Stimulated activated CD4-positive, alpha-beta T cell treated with anti-CD3 and anti-CD28 coated beads, TNF-alpha, amount 100 ng/mL, for 48 hours (primary cell): ENCODE results near the gene CD47.

Experiments
- DNase-seq, 3 donors: peaks; one replicate each; pipeline ENCODE4 v3.0.0-alpha.2; 2020; ENCODE audit warnings: low read depth in 3 of 3

The CD47 gene

DNA sequence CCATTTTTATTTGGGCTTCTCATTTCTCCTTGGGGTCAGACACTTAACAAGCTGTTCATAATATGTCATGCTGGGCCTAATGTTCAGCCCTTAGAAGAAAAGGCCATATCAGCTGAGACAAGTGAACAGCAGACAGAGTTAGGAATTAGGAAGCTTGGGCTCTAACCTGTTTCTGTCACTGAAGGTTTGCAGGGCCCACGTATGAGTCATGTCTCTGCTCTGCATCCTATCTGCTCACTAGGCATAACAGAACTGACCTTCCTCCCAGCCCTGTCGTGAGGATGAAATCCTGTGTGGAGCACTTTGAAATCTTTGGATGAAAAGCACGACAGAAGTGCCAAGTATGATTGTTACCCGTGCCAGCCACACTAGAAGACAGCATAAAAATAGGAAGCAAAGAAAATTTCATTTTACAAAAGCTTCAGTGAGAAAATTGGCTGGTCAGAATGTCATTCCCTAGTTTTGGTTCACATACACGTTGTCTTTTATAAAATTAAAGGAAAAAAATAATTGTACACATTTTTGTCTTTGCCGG, 26.5 kb upstream of the CD47 start:
- DNase-seq = no peak

DNA sequence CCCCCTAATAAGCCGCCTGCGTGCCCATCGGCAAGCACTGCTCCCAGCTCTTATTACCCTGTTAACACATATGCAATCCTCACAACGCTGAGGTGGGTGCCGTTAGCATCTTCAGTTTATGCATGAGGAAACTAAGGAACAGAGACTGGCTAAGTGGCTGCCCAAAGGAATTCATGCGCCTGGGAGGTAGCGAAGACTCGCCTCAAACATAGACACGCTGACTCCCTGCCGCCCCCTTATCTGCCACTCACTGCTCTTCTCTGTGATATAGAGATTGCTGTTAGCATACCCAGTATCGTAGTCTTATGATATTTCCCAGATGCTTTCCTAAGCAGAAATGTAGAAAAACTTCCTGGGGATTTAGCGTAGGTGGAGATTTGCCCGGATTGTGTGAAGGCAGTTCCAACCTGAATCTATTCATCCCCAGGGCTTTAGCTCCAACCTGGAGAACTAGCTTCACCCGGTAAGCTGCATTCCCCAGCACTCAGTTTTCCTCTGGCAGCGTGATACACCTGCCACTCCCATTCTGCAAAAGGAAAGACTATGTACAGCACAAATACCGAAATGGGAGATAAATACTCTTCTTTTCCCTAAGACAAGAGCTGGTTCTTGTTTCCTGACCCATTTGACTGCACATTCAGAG, 23.7 kb upstream of the CD47 start:
- DNase-seq = no peak

DNA sequence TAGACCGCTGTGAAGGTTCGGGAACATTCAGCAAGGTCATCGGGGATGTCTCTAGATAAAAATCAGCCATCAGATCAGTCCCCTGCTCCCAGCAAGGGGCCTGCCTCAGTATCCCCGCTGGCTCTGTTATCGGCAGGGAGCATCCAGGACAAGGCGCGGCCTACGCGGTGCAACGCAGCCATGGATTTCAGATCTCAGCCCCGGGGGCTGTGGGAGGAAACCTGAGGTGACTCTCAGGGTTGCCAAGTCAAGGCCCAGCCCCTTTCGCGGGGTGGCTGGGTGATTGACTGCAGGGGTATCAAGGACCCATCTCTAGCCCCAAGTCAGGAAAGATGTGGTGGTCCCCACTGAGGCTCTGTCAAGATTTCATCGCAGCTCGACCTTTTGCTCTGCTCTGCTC, 23.1 kb upstream of the CD47 start:
- no peak for DNase-seq

DNA sequence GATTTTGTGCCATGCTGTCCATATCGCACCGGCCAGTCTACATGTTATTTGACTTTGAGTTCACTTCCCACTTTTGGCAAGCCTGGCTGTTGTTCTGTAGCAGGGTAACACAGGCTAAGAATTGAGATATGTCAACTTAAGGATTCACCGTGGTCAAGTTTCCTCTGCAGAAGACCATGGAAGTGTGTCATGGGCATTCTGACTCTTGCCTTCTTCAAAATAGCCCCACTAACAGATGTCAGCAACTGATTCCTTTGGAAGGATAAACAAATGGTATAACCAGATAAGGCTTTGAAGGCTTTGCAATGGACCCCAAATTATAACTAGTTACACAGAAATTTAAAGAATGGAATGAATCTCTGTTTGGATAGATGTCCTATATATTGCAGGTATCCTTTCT, 20.1 kb upstream of the CD47 start:
- DNase-seq = no peak

DNA sequence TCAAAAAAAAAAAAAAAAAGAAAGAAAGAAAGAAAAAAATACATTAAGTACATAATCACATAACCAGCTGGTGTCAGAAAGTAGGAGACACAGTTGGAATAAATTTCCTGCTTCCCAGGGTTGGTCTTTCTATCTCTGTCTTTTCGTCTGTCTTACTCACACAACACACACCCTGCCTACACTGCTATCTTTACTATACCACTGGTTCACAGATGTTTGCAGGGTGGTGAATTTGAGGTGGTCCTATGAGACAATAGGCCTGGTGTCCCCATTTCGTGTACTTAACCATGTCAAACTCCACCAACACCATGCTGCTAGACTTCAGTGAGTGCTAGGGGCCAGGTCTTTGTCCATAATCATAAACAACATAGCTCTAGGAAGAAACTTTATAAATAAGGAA, 17.6 kb upstream of the CD47 start:
- no peak for DNase-seq

DNA sequence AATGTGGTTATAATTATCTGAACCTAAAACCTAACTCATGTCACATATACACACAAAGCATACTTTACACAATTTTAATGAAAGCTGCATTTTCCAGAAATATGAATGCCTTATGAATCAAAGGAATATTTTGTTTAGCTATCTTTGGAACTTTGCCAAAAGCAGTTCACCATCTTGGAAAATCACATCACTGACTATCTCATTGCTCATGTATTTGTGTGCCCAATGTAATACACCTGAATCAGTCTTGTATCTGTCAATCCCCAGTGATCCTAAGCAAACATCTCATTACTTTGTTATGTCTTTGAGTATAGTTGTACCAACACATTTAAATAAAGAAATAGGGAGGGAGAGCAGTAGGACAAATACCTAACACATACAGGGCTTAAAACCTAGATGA, 15.6 kb upstream of the CD47 start:
- DNase-seq = no peak

DNA sequence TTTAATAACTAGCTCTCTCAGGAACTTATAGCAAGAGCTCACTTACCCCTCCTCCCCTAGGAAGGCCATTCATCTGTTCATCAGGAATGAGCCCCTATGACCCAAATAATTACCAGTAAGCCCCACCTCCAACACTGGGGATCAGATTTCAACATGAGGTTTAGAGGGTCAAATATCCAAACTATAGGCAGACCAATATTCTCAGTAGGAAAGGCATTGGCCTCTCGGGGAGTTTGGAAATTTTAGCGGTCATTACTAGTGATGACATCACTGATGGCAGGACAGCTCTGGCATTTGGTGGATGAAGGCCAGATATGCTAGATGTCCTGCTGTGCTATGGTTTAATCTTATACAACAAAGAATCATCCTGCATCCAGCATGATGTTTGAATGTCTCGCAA, 15.2 kb upstream of the CD47 start:
- DNase-seq = no peak

DNA sequence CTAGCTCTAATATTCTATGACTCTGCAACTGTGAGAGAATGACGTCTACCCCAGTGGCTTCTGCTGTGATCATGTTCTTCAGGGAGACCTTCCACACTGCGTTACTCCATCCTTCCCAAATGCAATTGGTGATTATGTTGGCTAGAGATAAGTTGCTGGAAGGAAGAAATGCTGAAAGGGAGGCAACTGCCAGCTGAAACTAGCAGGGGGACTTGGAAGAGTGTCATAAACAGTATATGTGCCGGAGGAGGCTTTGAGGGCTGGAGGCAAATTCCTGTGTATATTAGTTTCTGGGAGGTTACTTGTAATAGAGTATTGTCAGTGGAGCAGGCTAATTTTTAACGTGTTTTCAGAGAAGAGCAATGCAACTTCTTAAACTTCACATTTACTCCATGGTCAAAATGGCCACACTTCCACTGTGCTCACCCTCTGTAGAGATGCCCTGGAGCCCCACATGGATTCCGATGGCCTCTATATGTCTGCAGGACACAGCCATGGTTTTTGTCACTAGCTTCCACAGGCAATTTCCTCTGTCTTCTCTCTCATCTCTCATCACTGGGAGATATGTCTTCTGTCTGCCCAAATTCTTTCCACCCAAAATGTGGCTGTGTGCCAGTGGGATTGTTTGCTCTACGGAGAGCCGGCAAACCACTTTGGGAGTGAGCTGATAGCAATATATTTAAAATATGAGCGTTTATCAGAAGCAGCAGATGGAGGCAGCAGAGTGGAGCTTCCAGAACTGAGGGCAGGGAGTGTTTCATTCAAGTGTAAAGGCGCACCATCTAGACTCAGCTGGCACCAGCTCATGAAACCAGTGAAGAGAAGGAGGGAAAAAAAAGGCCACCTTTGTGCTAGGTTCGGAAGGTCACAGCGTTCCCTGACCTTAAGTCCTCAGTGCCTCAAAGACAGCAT, 13.3 kb upstream of the CD47 start:
- no peak for DNase-seq

DNA sequence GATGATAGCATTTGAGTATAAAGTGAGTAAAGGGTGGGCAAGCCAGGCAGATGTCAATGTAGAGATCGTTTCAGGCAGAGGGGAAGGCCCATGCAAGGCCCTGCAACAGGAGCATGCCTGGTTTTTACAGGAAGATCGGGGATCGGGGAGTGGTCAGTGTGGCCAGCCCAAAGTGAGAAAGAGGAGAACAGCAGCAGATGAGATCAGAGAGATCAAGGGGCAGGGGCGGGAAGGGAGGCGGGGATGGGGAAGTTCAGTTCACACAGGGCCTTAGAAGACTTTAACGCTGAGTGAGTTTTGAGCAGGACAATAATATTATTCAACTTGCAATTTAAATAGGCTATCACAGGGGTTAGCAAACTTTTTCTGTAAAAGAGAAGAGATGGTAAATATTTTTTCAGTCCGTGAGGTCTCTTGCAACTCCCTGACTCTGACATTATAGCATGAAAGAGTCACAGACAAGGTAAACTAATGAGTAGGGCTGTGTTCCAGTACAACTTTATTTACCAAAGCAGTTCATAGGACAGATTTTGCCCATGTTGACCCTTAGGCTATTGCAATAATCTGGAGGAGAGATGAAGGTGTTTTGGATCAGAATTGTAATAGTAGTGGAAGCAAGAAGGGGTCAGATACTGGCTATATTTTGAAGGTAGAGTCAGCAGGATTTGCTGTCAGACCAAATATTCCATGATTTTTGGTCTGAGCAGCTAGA, 12.4 kb upstream of the CD47 start:
- no peak for DNase-seq

DNA sequence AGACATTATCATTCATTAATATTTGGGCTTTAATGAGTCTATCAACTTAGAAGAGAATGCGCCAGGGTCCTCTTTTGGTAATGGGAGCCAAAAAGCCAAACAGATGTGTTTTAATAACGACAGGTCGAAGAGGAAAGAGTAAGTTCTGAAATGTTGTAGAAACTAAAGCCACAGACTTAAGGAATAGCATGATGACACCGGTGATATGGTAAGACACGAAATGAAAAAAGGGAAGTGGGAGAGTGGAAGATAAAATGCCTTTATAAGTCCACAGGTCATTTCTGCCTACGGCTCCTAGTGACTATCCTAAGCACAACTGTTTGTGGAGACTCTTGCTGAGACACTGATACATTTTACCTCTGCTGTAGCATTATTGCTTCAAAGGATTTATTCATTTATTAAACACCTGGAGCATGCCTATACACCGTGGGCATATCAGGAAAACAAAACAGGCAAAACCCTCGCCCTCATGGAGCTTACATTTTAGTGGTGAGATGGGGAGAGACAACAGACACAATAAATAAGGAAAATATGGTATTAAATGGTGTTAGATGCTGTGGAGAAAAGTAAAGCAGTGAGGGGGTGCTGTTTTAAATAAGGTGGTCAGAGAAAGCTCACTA, 11.7 kb upstream of the CD47 start:
- DNase-seq = no peak

DNA sequence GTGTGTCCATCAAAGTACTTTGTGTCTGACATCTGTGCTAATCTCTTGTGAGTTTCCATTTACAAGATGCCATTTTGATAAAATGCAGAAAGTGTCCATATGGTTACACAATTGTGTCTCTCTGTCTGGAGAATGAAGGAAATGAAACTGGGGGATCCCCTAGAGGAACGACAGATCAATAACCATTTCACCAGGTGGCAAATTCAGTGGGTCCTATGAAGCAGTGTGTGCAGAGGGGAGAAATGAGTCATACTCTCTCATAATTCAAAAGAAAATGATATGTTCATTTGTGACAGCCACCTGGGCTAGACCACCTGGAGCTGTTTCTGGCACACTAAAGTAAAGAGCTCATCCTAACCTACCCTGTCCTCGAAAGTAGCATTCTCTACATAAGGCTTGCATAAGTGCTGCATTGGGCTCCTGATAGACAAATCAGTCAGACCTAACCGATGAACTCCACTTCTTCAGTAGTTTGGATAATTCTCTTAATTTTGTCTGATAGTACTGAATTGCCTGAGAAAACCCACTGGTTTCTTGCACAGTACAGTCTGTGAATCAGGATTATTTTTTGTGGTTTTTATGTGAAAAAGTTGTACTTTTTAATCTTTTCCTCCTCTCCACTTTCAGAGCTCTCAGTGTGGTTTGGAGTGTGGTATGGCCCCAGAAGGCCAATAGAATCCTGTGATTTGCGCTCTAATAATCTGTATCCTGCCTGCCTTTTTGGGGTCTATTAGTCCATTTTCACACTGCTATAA, 10.3 kb upstream of the CD47 start:
- DNase-seq = no peak

DNA sequence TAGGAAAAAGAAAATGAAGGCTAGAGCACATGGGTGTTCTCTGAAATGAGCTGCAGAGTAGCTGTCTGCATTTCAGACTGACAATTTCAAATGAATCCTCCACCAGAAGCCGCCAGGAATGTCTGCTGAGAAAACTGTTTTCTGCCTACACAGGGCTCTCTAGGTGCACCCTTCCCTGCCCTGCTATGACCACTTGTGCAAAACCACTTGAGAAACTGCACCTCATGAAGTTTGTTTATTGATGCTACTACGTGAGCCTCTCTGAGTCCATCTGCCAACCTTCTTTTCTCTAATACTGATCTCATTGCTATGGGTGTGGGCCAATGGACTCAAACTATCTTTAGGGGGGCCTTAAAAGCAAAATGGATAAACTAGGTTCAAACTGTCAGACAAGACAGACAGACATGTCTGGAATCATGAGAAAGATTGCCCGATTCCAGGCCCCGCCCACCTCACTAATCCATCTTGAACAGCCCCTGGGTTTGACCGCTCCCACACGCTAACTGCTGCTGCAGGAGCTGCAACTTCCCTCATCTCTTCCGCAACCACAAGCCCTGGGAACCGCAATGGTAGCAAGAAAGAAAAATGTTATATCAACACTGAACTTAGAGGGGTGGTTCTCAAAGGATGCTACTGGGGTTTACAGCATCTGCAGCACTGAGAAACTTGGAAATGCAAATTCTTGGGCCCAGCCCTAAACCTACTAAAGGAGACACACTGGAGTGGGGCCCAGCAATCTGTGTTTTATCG, 9.0 kb upstream of the CD47 start:
- no peak for DNase-seq

DNA sequence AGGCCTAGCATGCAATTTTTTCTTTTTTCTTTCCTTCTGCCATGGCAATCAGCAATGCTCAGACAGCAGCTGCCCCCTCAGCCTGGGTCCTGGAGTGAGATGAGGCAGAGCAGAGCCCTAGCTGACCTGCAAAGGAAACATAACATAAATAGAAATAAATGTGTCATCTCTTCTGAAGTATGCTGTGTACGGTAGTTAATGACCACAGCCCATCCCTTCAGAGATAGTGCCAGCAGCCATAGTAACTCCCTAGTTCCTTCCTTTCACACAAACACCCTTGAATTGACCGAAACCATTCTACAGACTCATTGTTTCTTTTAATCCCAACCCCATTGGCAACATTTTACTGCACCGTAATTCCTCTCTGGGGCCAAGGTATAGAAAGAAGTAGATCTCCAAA, 8.4 kb upstream of the CD47 start:
- no peak for DNase-seq

DNA sequence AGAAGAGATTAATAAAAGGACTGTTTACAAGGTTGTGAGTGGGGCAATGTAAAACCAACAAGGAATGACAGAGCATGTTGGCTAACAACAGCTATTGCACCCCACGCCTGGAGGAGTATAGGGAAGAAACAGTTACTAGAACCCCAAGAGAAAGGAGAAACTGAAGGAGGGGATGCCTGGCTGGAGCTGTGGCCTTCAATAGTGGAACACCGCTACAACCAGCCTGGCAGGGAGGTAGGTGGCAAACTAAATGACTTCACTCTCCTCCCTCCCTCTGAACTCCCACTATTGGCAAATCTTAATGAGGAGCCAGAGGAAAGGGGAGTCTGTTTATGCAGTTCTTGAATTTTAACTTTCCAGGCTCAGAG, 7.2 kb upstream of the CD47 start:
- DNase-seq = no peak

DNA sequence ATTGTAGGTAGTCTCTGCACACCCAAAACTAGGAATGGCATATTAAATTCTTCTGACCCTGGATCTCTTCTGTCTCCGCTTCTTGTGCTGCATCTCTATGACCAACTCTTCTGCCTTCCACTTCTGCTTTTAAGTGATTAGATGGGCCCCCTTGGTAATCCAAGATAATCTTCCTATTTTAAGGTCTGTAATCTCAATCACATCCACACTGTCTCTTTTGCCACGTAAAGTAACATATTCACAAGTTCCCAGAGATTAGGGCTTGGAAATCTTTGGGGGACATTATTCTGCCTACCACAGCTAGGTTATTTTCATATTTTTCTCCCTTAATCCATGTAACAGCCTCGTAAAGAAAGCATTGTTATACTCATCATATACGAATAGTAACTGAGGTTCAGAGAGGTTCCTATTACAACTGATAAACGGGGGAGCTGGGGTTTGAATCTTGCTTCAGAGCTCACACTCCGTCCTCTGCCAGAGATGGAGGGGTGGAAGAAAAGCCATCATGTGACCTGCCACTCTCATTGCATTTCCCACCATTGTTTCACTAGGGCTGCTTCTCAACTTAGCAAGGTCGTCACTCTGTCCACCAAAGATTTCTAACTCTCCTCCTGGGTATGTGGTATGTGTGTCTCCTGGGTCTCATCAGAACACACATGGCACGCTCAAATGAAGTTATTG, 6.6 kb upstream of the CD47 start:
- no peak for DNase-seq

DNA sequence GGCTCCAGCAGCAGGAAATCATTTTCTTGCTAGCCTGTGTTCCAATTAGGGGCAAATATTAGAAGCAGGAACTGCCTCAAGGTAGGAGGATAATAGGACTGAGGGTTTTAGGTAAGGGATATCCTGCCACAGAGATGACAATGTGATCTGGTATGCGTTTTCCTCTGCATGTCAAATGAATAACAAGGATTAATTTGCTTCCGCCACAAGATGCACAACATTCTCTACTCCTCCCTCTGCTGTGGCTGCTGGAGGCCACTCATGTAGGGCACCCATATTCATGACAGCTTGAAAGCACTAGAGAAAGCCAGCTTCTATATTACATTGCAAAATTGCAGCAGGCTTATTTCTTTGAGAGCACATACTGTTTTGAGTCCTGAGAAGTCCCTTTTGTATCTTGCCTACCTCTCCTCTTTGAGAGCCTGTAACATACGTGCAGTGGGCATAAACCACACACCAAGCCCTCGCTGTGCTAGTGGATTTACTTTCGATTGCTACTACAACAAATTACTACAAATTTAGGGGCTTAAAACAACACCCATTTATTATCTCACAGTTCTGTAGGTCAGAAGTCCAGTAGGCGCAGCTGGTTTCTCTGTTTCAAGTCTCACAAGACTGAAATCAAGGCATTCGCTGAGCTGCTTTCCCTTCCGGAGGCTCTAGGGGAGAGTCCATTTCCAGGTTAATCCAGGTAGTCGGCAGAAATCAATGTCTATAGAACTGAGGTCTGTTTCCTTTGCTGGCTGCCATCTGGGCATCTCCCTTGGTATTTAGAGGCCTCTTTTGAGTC, 5.9 kb upstream of the CD47 start:
- no peak for DNase-seq

DNA sequence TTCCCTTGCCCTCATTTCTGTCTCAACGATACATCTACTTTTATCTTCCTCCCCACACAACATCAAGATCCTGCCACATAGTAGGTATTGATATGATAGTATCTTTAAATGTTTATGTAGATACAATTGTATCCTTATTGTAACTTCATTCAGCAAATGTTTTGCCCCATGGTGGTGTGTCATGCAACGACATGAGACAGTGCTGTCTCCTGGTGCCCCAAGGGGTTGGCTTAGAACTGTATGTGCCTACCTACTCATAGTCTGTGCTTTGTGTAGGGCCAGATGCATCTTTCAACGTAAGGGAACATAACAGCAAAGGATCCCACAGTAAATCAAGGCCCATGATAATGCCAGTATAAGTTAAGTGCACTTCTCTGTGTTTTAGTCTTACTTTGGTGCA, 2.8 kb upstream of the CD47 start:
- DNase-seq = no peak

DNA sequence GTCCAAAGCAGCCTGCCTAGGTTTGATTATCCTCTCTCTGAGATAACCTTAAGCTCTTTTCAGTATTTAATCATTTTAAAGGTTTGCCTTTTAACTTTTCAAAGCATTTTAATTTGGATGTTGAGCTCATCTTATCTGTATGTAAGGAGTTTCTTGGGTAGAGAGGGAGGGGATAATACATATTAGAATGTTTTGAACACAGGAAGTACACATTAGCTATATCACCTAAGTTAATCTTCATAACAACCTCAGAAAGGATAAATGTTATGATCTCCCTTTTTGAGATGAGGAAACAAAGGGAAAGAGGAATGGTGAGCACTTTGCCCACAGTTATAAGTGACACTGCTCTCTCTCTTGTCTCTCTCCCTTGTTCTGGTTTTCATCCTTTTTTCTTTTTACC, 2.2 kb upstream of the CD47 start:
- no peak for DNase-seq

DNA sequence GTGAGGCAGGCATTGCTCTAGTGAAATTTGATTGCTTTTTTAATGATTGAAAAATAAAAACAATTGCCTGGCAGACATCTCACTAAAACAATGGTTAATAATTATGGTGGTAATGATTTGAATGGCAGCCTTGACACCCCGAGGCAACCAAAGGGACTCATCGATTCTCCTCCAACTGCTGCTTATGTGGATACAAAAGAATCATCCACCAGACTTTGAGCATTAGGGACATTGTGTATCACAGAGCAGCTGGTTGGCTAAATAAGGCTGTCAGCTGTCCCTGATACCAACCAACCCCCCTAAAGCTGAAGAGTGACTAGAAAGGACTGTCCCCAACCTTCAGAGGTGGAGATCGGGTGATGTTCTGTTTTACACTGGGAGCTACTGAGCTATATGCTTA, 1.7 kb upstream of the CD47 start:
- no peak for DNase-seq
